Osteocyte (in vitro differentiated cells): ENCODE measurements around the gene WBP2NL. TPM values are rescaled to one million over a fixed set of nuclear protein-coding genes. Genes with fewer than 3 reads are reported as not detected.

ENCODE experiments used
- DNase-seq: peaks from one replicate; pipeline ENCODE4 v3.0.0; 2021; ENCODE audit warnings: mixed read lengths; ENCODE audit not compliant: unreplicated experiment; ENCODE audit errors: extremely low spot score
- H3K27ac Mint-ChIP-seq: one replicate; pipeline ENCODE4 v1.8.0; 2021; ENCODE audit warnings: mild to moderate bottlenecking, mixed read lengths; ENCODE audit not compliant: unreplicated experiment
- H3K27me3 Mint-ChIP-seq: one replicate; pipeline ENCODE4 v1.8.0; 2021; ENCODE audit warnings: mixed read lengths; ENCODE audit not compliant: unreplicated experiment
- H3K36me3 Mint-ChIP-seq: one replicate; pipeline ENCODE4 v1.8.0; 2021; ENCODE audit warnings: mixed read lengths; ENCODE audit not compliant: unreplicated experiment
- H3K4me1 Mint-ChIP-seq: one replicate; pipeline ENCODE4 v1.8.0; 2021; ENCODE audit warnings: mixed read lengths; ENCODE audit not compliant: unreplicated experiment
- H3K4me3 Mint-ChIP-seq: one replicate; pipeline ENCODE4 v1.8.0; 2021; ENCODE audit warnings: mild to moderate bottlenecking, moderate library complexity, mixed read lengths; ENCODE audit not compliant: unreplicated experiment
- H3K9me3 Mint-ChIP-seq: one replicate; pipeline ENCODE4 v1.8.0; 2021; ENCODE audit warnings: mixed read lengths; ENCODE audit not compliant: unreplicated experiment
- total RNA-seq: library from RNA; stranded (reverse); gene quantifications from 2 replicates; pipeline ENCODE4 v1.2.1, GENCODE V29; 2021
- TF ChIP-seq, protein P1 (sequence below): fragments of 200-600 bp; sonication (generic); IDR thresholded peaks from 2 replicates; pipeline ENCODE4 v1.5.0; 2021; ENCODE audit warnings: antibody characterized with exemption, mild to moderate bottlenecking, moderate library complexity

WBP2NL gene
- total RNA-seq, 1 donor from 2014 or later: not detected

DNA sequence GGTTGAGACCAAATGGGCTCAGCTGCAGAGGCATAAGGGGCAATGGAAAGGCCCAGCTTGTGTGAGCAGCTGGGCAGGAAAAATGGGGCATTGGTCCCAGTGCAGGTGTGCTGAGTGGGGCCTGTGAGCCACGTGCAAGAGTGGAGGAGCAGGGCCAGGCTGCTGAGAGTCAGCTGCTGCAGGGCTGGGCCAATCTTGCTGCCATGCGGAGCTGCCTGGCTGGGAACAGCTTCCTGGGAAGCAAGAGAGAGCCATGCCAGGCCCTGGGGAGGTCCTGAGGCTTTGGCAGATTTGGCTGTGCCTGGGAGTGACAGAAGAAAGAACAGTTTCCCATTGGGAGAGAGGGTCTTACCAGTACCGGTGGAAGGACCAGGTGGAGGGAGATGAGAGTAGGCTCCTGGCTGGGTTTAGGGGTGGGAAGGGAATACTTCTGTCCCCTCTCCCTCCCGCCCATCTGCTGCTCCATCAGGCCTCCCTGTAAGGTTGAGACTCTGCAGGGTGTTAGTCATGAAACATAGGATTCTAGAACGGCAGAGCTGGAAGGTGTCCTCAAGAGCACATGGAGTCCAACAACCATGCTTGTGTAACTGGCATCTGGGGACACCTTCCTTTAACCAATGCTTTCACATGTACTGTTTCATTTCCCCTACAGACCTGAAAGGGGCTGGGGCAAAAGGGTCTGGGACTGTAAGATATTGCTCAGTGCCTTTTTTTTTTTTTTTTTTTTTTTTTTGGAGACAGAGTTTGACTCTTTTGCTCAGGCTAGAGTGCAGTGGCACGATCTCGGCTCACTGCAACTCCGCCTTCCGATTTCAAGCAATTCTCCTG, 19.0 kb upstream of the WBP2NL start:
- Mint-ChIP-seq H3K4me3 (no peak overlapping the region), H3K4me1 (peaks cover 8% of the 10 kb centered on the region), H3K27me3 (peaks cover 49% of the 10 kb centered on the region), H3K27ac (no peak overlapping the region), H3K36me3 (no peaks in the 10 kb centered on the region), H3K9me3 (no peaks in the 10 kb centered on the region)
- no peak for DNase-seq
- TF ChIP-seq, protein P1, sequence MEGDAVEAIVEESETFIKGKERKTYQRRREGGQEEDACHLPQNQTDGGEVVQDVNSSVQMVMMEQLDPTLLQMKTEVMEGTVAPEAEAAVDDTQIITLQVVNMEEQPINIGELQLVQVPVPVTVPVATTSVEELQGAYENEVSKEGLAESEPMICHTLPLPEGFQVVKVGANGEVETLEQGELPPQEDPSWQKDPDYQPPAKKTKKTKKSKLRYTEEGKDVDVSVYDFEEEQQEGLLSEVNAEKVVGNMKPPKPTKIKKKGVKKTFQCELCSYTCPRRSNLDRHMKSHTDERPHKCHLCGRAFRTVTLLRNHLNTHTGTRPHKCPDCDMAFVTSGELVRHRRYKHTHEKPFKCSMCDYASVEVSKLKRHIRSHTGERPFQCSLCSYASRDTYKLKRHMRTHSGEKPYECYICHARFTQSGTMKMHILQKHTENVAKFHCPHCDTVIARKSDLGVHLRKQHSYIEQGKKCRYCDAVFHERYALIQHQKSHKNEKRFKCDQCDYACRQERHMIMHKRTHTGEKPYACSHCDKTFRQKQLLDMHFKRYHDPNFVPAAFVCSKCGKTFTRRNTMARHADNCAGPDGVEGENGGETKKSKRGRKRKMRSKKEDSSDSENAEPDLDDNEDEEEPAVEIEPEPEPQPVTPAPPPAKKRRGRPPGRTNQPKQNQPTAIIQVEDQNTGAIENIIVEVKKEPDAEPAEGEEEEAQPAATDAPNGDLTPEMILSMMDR: no peak

DNA sequence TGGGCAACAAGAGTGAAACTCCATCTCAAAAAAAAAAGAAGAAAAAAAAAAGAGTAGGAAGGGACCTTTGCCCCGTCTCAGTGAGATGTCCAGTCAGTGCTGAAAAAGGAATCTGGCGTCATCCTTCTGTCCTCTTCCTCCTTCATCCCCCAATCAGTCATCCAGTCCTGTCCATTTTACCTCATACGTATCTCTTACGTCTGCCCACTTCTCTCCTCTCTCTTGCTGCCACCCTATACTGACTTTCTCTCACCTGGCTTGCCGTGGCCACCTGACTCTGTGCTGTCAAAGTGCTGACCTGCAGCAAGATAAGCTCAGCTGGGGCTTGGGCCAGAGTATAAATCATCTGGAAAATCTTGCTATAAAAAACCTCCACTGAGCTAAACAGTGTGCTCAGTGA, 15.7 kb upstream of the WBP2NL start:
- no peak overlapping the region for H3K4me3 Mint-ChIP-seq
- H3K36me3 Mint-ChIP-seq: no peaks in the 10 kb centered on the region
- TF ChIP-seq, protein P1: no peak

DNA sequence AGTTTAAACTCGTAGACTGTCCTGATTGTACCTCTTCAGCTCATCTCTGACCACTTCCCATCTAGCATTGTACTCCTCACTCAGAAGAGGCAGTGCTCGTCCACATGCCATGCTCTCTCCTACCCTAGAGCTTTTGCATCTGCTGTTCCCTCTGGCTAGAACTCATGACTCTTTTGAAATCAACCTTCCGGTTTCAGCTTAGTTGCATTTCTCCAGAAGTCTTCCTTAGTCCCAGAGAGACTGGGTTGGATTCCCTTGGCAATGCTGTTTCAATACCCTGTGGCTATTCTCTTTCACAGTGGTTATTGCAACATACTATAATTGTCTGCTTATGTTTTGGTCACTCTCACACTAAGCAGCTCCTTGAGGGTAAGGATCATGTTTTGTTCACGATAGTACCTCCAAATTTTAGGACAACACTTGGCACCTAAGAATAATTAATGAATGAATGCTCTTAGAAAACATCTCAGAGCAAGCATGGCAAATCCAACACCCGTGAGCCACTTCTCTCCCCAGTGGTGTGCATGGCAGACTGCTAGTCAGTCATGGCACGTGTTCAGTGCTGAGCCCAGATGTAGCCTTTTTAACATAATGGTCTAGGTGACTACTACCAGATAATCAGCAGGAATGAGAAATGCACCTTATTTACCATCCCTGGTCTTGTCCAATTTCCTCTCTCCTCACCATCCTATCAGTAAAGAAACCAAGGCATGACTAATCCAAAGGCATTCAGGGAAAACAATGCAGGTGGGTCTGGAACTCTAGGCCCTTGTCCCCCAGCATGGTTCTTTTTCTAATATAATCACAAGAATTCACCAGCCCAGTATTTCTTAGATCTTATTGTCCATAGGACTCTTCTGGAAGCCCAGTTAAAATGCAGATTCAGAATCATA, 14.8 kb upstream of the WBP2NL start:
- TF ChIP-seq, protein P1: no peak
- no peaks in the 10 kb centered on the region for H3K9me3 Mint-ChIP-seq
- H3K4me1 Mint-ChIP-seq: peaks cover 5% of the 10 kb centered on the region
- H3K4me3 Mint-ChIP-seq: no peak overlapping the region
- peaks cover 23% of the 10 kb centered on the region for H3K27me3 Mint-ChIP-seq
- DNase-seq: no peak
- H3K36me3 Mint-ChIP-seq: no peaks in the 10 kb centered on the region
- no peak overlapping the region for H3K27ac Mint-ChIP-seq

More for the DNA sequence above, 15.7 kb upstream of the WBP2NL start:
- H3K4me1 Mint-ChIP-seq: peaks cover 5% of the 10 kb centered on the region
- H3K9me3 Mint-ChIP-seq: no peaks in the 10 kb centered on the region
- no peak overlapping the region for H3K27ac Mint-ChIP-seq
- no peak for DNase-seq
- peaks cover 30% of the 10 kb centered on the region for H3K27me3 Mint-ChIP-seq

DNA sequence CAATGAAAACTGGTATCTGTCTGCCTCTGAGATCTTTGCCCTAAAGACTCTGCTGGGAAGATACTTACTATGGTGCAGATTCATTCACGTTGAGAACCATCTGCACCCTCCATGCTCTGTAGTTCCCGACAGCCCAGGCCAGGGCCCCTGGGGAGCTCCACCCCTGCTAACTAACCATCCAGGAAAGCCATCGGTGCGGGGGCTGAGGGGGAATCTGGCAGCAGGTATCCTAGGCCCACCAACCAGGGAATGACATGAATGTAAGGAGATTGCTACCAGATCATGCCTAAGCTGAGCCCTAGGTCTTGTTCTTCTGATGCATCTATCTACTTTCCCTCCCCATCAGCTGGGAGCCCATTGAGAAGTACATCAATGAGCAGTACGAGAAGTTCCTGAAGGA, 11.3 kb upstream of the WBP2NL start:
- TF ChIP-seq, protein P1: no peak

DNA sequence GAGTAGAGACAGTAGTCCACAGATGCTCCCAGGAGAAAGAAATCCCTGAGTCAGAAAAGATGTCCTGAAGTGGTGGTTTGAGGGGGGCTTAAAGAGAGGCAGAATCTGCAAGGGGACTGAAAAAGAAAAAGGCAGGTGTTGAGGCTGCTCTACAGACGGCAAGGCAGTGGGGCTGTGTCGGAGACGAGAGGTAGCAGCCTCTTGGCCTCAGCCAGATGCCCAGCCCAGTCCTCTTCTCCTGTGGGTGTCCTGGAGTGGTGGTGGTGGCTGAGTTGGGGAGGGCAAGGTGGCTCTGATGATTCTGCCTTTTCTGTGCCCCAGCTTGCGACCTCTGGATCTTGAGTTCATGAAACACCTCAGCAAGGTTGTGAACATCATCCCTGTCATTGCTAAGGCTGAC, 9.3 kb upstream of the WBP2NL start:
- DNase-seq: no peak
- Mint-ChIP-seq H3K4me3 (no peak overlapping the region), H3K9me3 (no peaks in the 10 kb centered on the region), H3K27me3 (peaks cover 14% of the 10 kb centered on the region), H3K36me3 (no peaks in the 10 kb centered on the region), H3K4me1 (no peaks in the 10 kb centered on the region), H3K27ac (no peak overlapping the region)
- TF ChIP-seq, protein P1: no peak

More for the DNA sequence above, 11.3 kb upstream of the WBP2NL start:
- Mint-ChIP-seq H3K9me3 (no peaks in the 10 kb centered on the region), H3K4me3 (no peak overlapping the region), H3K36me3 (no peaks in the 10 kb centered on the region), H3K27ac (no peak overlapping the region), H3K4me1 (peaks cover 5% of the 10 kb centered on the region), H3K27me3 (peaks cover 15% of the 10 kb centered on the region)
- DNase-seq: no peak
